GM21390 (cell line): ENCODE data around the gene ATP2C2.
A peak's percentile ranks its signal among the peaks of the same experiment; 100 is the strongest.

Source experiments
- ATAC-seq: cut with Tn5 transposase; IDR thresholded peaks from one replicate; pipeline ENCODE4 v1.9.1; 2021; ENCODE audit not compliant: unreplicated experiment

The ATP2C2 gene

GRCh38 chr16:84486551-84487235 lies 118.4 kb downstream of the ATP2C2 start:
- ATAC-seq = no peak

- no peak for ATAC-seq
Observed at GRCh38 chr16:84487358-84487757, 119.0 kb downstream of the ATP2C2 start.

GRCh38 chr16:84489131-84489530 lies 120.8 kb downstream of the ATP2C2 start:
- no peak for ATAC-seq

GRCh38 chr16:84495506-84495905 lies 127.2 kb downstream of the ATP2C2 start:
- no peak for ATAC-seq

- no peak for ATAC-seq
Observed at GRCh38 chr16:84496991-84497390, 128.7 kb downstream of the ATP2C2 start.

GRCh38 chr16:84497418-84498222 lies 129.3 kb downstream of the ATP2C2 start:
- no peak for ATAC-seq

DNA sequence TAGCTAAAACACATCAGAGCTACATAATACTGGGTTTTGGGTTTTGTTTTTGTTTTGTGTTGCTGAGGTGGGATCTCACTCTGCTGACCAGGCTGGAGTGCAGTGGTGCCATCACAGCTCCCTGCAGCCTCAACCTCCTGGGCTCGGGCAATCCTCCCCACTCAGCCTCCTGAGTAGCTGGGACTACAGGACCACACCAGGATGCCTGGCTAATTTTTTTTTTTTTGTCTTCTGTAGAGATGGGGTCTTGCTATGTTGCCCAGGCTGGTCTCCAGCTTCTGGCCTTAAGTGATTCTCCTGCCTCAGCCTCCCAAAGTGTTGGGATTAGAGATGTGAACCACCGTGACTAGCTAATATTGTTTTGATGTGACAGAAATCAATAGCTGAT lies 129.9 kb downstream of the ATP2C2 start:
- no peak for ATAC-seq

- no peak for ATAC-seq
Observed at GRCh38 chr16:84498859-84499620, 130.7 kb downstream of the ATP2C2 start.

DNA sequence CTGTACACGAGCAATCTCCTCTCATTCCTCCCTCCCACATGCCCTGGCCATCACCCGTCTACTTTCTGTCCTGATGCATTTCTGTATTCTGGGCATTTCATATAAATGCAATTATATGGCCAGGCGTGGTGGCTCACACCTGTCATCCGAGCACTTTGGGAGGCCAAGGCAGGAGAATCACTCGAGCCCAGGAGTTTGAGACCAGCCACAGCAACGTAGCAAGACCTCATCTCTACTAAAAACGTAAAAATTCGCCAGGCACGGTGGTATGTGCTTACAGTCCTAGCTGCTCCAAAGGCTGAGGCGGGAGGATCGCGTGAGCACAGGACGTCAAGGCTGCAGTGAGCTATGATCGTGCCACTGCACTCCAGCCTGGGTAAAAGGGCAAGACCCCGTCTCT lies 131.3 kb downstream of the ATP2C2 start:
- ATAC-seq = no peak

- no peak for ATAC-seq
Observed at GRCh38 chr16:84500531-84500930, 132.2 kb downstream of the ATP2C2 start.

GRCh38 chr16:84501077-84501735 lies 132.9 kb downstream of the ATP2C2 start:
- no peak for ATAC-seq

DNA sequence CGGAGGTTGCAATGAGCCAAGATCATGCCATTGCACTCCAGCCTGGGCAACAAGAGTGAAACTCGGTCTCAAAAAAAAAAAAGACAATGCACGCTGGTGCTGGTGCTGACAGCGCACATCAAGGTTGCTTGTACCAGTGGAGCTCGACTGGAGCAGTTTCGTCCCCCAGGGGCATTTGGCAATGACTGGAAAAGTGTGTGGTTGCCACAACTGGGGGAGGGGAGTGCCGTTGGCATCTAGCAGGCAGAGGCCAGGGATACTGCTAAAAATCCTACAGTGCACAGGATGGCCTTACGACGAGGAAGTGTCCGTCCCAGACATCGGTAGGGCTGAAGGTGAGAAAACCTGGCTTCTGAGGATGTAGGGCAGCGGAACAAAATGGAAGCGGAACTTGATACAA lies 133.7 kb downstream of the ATP2C2 start:
- no peak for ATAC-seq

GRCh38 chr16:84502581-84502980 lies 134.2 kb downstream of the ATP2C2 start:
- ATAC-seq = no peak

GRCh38 chr16:84503751-84504395 lies 135.5 kb downstream of the ATP2C2 start:
- ATAC-seq = no peak

GRCh38 chr16:84504420-84505248 lies 136.3 kb downstream of the ATP2C2 start, which contains the start of gene MEAK7:
Gene MEAK7, minus strand, starts transcription at chr16:84504659. Its CDS starts 6,573 bp downstream, at chr16:84498086.
- ATAC-seq = peak; percentile 93

DNA sequence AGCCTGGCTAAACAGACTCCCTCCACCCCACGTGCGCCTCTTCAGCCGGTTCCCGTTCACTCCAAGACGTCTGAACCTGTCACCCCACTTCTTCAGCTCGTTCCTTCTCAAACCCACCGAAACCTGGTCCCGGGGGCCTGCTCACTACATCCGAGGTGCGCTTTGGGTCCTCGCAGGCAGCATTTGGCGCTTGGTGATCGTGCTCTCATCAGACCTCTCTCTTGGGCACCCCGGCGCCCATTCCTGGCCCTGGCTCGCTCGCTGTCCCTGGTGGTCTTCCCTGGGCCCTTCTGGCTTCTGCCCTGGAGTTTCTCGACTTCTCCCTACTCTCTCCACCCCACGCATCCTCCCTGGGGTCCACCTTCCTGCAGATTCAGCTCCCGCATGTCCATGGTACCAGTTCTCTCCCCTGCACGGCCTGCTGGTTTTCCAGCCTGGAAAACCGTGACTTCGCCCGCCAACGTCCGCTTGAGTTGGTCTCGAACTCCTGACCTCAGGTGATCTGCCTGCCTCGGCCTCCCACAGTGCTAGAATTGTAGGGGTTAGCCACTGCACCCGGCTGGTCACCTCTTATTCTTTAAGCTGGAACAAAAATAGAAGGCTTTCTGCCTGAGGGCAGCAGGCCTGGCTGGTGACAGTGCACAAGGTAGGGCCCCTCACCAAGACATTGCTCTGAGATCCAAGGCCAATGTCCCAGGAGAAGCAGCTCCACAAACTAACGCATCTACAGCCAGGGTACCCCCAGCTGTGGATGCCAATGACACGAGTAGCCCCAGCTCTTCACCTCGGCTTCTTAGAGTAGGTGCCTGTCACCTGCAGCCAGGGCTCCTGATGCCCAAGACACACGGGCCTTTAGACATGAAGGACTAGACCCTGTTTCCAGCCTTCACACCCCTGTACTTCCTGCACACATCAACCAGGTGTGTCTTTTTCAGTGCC lies 137.2 kb downstream of the ATP2C2 start:
- ATAC-seq = no peak

DNA sequence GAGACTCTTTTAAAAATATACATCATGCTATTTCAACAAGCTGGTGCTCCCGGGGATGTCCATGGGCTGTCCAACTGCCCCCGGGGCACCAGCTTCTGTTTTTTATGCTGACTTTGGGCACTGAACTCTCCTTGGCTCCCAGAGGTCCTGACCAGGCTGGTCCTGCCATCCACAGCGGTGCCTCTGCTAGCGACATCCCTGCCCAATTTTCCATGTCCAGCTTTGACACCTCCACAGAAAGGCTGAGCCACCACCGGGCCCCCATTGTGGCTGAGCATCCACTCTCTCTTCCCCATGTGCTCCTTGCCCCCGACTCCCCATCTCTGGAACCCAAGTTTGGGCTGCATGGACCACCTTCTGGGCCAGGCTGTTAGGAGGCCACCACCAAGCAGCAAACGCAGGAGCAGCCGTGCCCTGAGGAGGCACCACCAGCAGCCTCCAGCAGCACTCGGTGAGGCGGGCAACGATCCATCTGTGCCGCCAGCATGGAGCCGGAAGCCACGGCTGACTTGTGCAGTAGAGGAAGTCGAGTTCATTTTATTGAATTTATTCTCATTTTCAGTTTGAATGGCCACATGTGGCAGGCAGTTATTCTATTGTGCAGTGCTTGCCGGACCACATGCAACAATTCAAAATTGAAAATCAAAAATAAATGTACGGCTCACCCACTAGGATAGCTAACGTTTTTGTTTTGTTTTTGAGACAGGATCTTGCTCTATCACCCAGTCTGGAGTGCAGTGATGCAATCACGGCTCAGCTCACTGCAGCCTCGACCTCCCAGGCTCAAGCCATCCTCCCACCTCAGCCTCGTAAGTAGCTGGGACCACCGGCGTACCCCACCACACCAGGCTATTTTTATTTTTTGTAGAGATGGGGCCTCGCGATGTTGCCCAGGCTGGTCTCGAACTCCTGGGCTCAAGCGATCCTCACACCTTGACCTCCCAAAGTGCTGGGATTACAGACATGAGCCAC lies 139.0 kb downstream of the ATP2C2 start:
- no peak for ATAC-seq
